Pancreas (tissue), 10 donors: ENCODE measurements around the gene TIA1. TPM values are rescaled to one million over a fixed set of nuclear protein-coding genes. Genes with fewer than 3 reads are reported as not detected.

Experiments used
- ATAC-seq, 4 donors: fragments of 200-7000 bp; cut with Tn5 transposase; one replicate each; pipeline versions ENCODE4 v1.8.0 to v1.9.1; 2020; ENCODE audit warnings: mild to moderate bottlenecking in 4 of 4, moderate library complexity in 4 of 4
- DNase-seq, 6 donors: peaks; one replicate each; pipeline ENCODE4 v3.0.0-alpha.2; 2020
- FAIRE-seq: peaks from 2 replicates; lab custom pipeline; 2012; peaks lifted over from hg19 to GRCh38; lab: Jason Lieb, UNC
- H3K27ac ChIP-seq, 4 donors: fragments of 200-600 bp; sonication (generic); 1 replicate in 3 of 4; 2 replicates in 1 of 4; pipeline versions ENCODE4 v1.5.0 to v1.8.0; 2020
- H3K27me3 ChIP-seq, 4 donors: fragments of 200-600 bp; one replicate each; pipeline ENCODE4 v1.8.0; 2021
- H3K36me3 ChIP-seq, 3 donors: fragments of 200-600 bp; sonication (generic) in 1 of 3; one replicate each; pipeline versions ENCODE4 v1.5.0 to v1.8.0; 2020 to 2021
- H3K4me1 ChIP-seq, 3 donors: fragments of 200-600 bp; one replicate each; pipeline ENCODE4 v1.8.0; 2021
- H3K4me3 ChIP-seq, 4 donors: fragments of 200-600 bp; sonication (generic) in 2 of 4; one replicate each; pipeline versions ENCODE4 v1.5.0 to v1.8.0; 2020 to 2021
- H3K9me3 ChIP-seq, 4 donors: fragments of 200-600 bp; one replicate each; pipeline ENCODE4 v1.8.0; 2021
- CTCF ChIP-seq, 4 donors: fragments of 200-600 bp; sonication (generic) in 3 of 4; IDR thresholded peaks; one replicate each; pipeline versions ENCODE4 v1.5.0 to v1.8.0; 2021; ENCODE audit warnings: antibody characterized with exemption in 4 of 4
- WGBS, 2 donors: extraction: QIAGEN DNeasy Blood & Tissue Kit; methylation state at CpG; one replicate each; pipeline ENCODE4 v1.1.7; 2013; 5-methylcytosine and 5-hydroxymethylcytosine counted together
- intact Hi-C, 3 donors: fragments of 100-400 bp; cut with DNase I; formaldehyde crosslinking; loops; one replicate each; pipeline versions ENCODE4 v1.11.1 to v1.14.2; 2022
- polyA plus RNA-seq, 2 donors: library from polyadenylated mRNA; stranded (reverse); fragments of 200-250 nt; gene quantifications; one replicate each; pipeline ENCODE4 v1.2.3, GENCODE V29; 2013
- total RNA-seq, 6 donors: library from RNA; stranded (reverse); fragmentation: NEBNext Ultra II Directional in 4 of 6; extraction: Animal tissue kit (Norgen Biotek cat#: 25700) in 4 of 6; gene quantifications; one replicate each; pipeline versions ENCODE4 v1.2.1 to v1.2.4, GENCODE V29; 2021 to 2023
- donor health status: healthy with polysubstance abuse.
- donor health status: DM: no; HTN: no; CAD: no; lungs with moderate emphysema.
- donor health status: DM: no; HTN: no; CAD: no.
- donor health status: control.
- donor health status: control.
- donor health status: Bipolar disorder and iron deficiency.
- donor health status: DM: yes; HTN: yes; CAD: no.
- donor health status: DM: no; HTN: no; CAD: no.
- donor health status: DM: no; HTN: no; CAD: no.
- donor health status: DM: yes; HTN: yes; CAD: no.

Gene TIA1
- total and polyA plus RNA-seq, 8 donors = 24.0 to 87.2 (median 44.4) TPM

- DNase-seq = no peak
- TF ChIP-seq CTCF (IDR thresholded peaks at IDR 0.05) = no peak
- H3K4me3 ChIP-seq = no peak overlapping the region
- WGBS, 2 donors = 85 to 86% methylated on average over 8 of the region's 8 CpGs
- no peaks in the 10 kb centered on the region for H3K27me3 ChIP-seq
- no peak for ATAC-seq
- no peak overlapping the region for H3K27ac ChIP-seq
- no peaks in the 10 kb centered on the region for H3K9me3 ChIP-seq
- no peak for FAIRE-seq
- intact Hi-C loops = no loop called here
- no peaks in the 10 kb centered on the region for H3K36me3 ChIP-seq
- H3K4me1 ChIP-seq = peaks cover 0 to 7% (median 0%) of the 10 kb centered on the region in 3 donors
Measured at GRCh38 chr2:70255637-70256314, 7.3 kb upstream of the TIA1 start.

GRCh38 chr2:70250434-70250833 lies 2.0 kb upstream of the TIA1 start:
- DNase-seq = no peak
- intact Hi-C loops = no loop called here
- ATAC-seq = no peak
- Histone ChIP-seq H3K27ac (no peak overlapping the region), H3K36me3 (no peaks in the 10 kb centered on the region), H3K4me1 (peaks cover 0 to 16% (median 9%) of the 10 kb centered on the region in 3 donors), H3K27me3 (no peaks in the 10 kb centered on the region), H3K4me3 (no peak overlapping the region), H3K9me3 (no peaks in the 10 kb centered on the region)
- no peak for TF ChIP-seq CTCF (IDR thresholded peaks at IDR 0.05)
- no peak for FAIRE-seq
- WGBS, 2 donors = 65 to 71% methylated on average over 16 of the region's 16 CpGs

- Histone ChIP-seq H3K4me3 (peak overlapping the region; percentile 53 to 73 (median 61)), H3K4me1 (peaks cover 0 to 25% (median 13%) of the 10 kb centered on the region in 3 donors), H3K27me3 (no peaks in the 10 kb centered on the region), H3K36me3 (no peaks in the 10 kb centered on the region), H3K9me3 (no peaks in the 10 kb centered on the region), H3K27ac (peak overlapping the region; percentile 69 to 98 (median 86))
- TF ChIP-seq CTCF (IDR thresholded peaks at IDR 0.05) = no peak
- DNase-seq (no peak), ATAC-seq (peak in 2 of 4 donors; percentile 2 to 3), FAIRE-seq (no peak)
- 0% methylated on average over 20 of the region's 20 CpGs for WGBS, 2 donors
- intact Hi-C loops = no loop called here
Measured at GRCh38 chr2:70247364-70248180, 856 bp downstream of the TIA1 start.

GRCh38 chr2:70243806-70244584 lies 4.4 kb downstream of the TIA1 start:
- no peak overlapping the region for H3K4me3 ChIP-seq
- intact Hi-C loops = no loop called here
- TF ChIP-seq CTCF (IDR thresholded peaks at IDR 0.05) = no peak
- WGBS, 2 donors = 72 to 73% methylated on average over 5 of the region's 5 CpGs
- H3K9me3 ChIP-seq = no peaks in the 10 kb centered on the region
- no peak overlapping the region for H3K27ac ChIP-seq
- no peaks in the 10 kb centered on the region for H3K36me3 ChIP-seq
- peaks cover 0 to 25% (median 13%) of the 10 kb centered on the region in 3 donors for H3K4me1 ChIP-seq
- DNase-seq = no peak
- ATAC-seq = no peak
- no peaks in the 10 kb centered on the region for H3K27me3 ChIP-seq
- FAIRE-seq = no peak
